NCI-H146 treated with DMSO at 0.1 percent for 48 hours (cell line): Measurements from ENCODE around the gene SUOX.
A peak's percentile ranks its signal among the peaks of the same experiment; 100 is the strongest.
"Not testable (repeated sequence)": the region's sequence is repeated elsewhere in the genome, so short reads cannot be mapped to it uniquely, and the experiment has no call there.

Experiments
- DNase-seq: peaks from one replicate; lab custom pipeline; 2025; ENCODE audit not compliant: unreplicated experiment; lab: John Stamatoyannopoulos, UW

SUOX gene

DNA sequence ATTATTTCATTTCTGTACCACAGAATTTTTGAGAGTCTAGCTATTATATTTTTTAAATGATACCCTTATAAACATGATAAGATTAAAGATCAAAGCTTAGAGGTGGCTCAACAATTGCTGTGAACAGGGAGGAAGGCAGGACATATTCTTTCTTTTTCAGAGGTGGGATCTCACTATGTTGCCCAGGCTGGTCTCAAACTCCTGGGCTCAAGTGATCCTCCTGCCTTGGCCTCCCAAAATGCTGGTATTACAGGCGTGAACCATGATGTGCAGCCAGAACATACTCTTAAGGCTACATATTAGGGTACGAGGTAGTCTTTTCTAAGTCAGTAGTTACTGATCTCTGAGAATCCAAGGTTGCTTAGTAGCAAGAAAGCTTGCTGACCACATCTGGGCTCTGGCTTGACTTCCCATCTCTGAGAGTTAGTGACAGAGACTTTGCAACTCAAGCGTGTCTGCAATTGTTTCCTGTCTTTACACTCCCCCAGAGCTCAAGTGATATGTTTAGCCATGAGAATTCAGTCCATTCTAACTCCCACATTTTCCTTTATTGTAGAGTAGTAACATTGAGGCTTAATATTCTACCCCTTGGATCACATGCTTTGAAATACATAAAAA is 14.6 kb upstream of the SUOX start:
- no peak for DNase-seq

DNA sequence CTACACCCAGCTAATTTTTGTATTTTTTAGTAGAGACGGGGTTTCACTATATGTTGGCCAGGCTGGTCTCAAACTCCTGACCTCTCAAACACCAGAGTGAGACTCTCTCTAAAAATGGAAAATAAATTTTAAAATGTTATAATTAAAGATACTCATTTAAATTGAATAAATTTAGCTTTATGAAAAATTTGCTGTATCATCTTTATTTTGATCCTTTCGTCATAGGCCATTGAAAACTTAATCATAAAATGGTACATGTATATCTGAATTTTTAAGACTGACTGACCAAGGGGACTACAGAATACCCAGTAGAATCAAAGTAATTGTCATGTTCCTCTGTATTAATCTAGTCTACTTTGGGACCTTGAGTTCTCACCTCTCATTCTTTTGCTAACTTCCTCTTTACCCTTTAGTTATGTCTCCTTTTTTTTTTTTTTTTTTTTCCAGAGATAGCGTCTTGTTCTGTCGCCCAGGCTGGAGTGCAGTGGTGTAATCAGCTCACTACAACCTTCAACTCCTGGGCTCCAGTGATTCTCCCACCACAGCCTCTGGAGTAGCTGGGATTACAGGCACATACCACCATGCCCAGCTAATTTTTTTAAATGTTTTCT is 13.7 kb upstream of the SUOX start:
- no peak for DNase-seq

DNA sequence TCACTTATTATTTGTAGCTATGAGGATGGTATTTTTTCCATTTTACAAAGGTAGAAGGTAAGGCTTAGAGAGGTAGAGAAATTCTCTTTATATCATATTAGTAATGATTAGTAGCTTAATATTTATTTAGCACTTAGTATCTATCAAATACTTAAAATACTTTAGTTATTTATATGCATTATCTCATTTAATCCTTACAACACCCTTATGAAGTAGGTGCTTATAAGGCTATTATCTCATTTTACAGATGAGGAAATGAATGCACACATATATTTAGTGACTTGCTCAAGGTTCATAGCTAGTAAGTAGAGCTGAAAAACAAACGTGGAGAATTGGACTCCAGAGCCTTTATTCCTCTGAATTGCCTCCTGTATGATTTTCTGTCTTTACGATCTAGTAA is 12.2 kb upstream of the SUOX start:
- no peak for DNase-seq

DNA sequence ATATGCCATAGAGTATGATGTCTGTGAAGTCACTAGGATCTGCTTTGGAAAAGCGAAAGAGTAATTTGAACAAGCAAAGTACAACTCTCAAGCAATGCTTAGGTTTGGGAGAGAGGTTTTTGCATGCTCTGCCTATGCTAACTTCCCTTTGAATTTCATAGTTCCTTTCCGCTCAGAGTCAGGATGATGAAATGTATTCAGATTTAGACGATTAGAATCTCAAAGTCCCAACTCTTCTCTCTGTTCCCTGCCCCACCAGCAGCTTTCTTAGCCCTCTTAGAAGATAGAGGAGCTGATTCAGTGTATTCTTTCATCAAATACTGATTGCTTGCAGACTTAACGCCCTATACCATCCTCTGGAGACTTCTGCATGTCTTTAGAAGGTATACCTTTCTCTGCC is 11.7 kb upstream of the SUOX start:
- DNase-seq: no peak

DNA sequence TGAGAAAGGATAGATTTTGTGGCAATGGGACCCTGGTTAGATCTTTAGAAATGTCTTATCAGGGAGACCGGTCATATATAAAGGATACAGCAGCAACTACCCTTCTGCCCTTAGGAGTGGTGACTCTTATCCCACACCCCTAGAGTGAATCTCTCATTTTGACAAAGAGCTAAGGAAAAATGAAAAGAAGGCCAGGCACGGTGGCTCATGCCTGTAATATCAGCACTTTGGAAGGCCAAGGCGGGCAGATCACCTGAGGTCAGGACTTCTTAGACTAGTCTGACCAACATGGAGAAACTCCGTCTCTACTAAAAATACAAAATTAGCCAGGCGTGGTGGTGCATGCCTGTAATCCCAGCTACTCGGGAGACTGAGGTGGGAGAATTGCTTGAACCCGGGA is 11.1 kb upstream of the SUOX start:
- not testable (repeated sequence) for DNase-seq

DNA sequence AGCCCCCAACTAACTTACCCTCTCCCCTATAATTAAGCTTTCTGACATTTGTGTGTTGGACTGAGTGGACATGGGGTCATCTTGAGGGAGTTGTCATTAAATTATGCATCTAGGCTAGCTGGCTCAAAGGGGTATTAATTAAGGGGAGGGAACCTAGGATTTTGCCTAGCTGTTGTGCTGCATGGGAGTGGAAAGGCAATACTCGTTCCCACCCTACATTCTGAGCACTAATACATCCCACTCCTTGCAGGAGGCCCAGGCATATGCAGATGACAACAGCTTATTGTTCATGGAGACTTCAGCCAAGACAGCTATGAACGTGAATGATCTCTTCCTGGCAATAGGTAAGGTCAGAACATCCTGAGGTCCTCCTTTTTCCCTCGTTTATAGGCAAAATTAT is 6.0 kb upstream of the SUOX start:
- DNase-seq: no peak

DNA sequence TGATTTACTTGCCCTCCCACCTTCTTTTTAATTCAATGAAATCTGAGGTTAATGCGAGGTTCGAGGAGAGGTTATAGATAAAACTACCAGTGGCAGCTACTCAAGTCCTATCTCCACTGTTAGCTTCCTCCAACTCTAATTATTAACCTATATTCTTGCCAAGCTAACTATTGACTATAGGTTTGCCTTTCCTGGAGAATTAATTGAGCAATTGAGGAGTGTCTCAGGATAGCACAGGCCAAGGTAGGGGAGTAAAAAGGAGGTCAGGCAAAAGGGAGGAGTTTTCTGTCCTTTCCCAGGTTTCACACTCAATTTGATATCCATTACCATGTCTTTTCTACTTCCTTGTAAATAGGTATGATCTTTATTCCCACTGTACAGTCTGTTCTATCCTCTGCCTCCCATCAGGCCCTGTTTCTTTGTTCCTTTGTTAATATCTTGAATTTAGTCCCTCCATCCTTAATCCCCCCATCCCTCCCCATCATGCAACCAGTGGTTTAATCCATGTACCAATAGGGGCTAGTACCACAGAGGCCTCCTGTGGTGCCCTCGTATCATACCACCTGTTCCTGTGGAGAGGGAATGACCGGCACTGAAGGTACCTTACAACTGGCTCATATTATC is 3.7 kb upstream of the SUOX start:
- DNase-seq: peak; percentile 10

DNA sequence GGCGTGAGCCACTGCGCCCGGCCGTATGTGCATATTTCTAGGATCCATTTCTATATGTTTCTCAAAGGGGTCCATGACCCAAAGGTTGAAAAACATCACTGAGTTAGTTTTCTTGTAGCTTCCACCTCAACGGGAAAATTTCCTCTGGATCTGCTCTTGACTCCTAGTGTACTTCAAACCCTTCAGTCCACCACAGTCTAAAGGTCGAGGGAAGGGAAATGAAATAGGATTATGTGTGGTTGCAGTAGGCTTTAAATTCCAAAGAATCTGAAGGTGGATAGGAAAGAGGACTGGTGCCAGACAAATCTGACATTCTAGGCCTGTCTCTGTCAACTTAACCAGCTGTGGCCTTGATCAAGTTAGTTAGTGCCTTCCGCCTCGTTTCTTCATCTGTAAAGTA is 1.7 kb upstream of the SUOX start:
- DNase-seq: no peak

DNA sequence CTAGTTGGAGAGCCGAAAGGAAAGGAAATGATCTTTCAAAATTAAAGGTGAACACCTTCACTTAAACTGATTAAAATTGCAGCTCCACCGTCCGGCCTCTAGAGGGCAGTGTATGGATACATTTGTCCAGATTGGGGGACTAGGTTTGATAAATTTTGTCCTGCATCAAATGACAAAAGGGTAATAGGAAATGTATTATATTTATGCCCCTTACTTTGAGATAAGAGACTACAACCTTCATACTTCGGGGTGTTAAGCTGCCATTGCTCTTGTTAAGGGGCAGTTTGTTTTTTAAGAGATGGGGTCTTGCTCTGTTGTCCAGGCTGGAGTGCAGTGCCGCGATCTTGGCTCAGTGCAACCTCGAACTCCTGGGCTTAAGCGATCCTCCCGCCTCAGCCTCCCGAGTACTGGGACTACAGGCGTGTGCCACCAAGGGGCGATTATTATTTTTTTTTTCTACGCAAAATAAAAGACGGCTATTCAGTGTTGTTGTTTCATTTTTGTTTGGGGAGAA is 818 bp upstream of the SUOX start:
- DNase-seq: peak; percentile 57

DNA sequence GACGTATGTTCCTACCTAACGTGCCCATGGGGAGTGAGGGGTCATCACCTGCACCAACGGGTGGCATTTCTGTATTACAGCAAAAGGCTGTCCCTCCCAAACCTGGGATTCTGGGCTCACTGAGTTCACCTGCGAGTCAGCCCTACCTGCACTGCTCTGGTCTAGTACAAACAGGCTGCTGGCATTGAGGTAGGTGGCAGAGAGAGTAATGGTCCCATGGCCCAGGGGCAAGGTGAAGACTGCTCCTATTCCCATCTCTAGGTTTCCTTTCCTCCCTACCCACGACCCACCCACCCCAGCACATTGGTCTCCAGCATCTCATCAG is 421 bp downstream of the SUOX start:
- no peak for DNase-seq

DNA sequence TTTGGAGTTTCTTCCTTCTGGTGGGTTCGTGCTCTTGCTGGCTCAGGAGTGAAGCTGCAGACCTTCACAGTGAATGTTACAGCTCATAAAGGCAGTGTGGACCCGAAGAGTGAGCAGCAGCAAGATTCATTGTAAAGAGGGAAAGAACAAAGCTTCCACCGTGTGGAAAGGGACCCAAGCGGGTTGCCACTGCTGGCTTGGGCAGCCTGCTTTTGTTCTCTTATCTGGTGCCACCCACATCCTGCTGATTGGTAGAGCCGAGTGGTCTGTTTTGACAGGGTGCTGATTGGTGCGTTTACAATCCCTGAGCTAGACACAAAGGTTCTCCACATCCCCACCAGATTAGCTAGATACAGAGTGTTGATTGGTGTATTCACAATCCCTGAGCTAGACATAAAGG is 2.4 kb downstream of the SUOX start:
- not testable (repeated sequence) for DNase-seq

DNA sequence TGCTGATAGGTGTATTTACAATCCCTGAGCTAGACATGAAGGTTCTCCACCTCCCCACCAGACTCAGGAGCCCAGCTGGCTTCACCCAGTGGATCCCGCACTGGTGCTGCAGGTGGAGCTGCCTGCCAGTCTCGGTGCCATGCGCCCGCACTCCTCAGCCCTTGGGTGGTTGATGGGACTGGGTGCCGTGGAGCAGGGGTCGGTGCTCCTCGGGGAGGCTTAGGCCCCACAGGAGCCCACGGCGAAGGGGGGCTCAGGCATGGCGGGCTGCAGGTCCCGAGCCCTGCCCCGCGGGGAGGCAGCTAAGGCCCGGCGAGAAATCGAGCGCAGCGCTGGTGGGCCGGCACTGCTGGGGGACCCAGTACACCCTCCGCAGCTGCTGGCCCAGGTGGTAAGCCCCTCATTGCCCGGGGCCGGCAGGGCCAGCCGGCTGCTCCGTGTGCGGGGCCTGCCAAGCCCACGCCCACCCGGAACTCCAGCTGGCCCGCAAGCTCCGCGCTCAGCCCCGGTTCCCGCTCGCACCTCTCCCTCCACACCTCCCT is 3.0 kb downstream of the SUOX start:
- DNase-seq: not testable (repeated sequence)

DNA sequence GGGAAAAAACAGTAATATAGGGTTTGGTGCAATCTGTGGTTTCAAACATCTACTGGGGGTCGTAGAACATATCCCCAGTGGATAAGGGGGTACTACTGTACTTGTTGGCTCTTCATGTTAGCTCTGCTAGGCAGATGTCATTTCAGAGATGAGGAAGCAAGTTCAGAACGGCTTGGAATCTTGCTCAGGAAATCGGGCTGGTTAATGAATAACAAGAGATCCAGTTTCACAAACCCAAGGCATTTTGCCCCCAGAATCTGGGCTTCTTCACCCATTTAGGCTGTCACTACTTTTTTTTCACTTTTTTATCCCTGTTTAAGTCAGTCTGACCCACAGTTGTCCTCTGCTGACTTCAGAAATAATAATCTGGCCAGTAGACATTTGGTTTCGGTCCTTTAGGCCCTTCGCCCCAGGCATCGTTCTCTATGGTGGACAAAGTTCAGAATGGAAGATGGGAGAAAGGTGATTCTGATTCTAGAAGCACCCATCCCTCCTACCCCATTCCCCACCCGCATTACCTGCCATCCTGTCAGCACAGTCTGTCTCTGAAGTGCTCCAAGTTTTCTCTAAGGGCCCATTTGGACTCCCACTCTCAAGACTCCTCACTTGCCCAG is 4.5 kb downstream of the SUOX start:
- DNase-seq: no peak

DNA sequence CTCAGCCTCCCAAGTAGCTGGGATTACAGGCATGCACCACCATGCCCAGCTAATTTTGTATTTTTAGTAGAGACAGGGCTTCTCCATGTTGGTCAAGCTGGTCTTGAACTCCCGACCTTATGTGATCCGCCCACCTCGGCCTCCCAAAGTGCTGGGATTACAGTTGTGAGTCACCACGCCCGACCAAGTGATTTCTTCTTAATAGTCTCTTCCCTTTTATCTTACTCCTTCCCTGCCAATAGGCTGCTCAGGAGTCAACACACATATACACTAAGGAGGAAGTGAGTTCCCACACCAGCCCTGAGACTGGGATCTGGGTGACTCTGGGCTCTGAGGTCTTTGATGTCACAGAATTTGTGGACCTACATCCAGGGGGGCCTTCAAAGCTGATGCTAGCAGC is 6.3 kb downstream of the SUOX start:
- not testable (repeated sequence) for DNase-seq

DNA sequence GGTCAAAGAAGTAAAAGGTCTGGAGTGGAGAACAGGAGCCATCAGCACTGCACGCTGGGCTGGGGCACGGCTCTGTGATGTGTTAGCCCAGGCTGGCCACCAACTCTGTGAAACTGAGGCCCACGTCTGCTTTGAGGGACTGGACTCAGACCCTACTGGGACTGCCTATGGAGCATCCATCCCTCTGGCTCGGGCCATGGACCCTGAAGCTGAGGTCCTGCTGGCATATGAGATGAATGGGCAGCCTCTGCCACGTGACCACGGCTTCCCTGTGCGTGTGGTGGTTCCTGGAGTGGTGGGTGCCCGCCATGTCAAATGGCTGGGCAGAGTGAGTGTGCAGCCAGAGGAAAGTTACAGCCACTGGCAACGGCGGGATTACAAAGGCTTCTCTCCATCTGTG is 7.1 kb downstream of the SUOX start:
- no peak for DNase-seq

DNA sequence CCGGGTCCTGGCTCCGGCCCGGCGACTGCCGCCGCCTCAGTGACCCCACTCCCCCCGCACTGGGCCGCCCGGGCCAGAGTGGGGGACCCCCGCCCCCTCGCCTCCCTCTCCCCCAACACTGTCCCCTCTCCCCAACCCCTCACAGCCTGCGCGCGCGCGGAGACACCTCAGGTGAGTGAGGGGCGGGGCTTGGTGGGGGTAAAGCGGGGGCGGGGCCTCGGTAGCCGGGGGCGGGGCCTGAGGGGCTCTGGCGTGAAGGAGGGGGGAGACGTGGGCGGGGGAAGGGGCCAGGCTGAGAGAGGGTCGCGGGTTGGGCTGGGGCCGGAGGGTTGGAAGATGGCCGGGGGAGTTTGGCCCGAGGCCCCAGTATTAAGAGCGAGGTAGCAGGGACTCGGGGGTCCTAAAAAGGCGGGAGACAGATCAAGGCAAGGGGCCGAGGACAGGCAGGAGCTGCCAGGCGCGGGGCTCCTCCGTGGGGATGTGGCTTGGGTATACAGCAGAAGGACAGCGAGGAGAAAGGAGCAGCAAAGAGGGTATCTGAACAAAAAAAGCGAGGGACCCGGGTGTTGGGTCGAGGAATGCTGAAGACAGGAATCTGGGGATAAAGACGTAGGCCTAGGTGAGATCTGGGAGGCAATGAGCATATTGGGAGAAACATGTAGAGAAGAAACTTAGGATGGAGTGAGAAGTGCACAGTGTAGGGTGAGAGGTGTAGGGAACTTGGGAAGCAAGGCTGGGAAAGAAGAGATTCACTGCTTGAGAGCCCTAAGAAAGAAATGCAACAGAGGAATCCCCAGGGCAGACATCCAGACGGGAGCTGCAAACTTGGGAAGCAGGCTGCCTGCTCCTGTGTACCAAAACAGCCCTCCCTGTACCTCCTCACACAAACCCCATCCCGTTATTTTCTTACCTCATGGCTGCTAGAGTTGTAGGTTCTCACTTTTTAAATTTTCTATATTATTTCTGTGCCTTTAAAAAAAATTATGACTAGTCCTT is 10.8 kb downstream of the SUOX start:
- DNase-seq: peak; percentile 71

DNA sequence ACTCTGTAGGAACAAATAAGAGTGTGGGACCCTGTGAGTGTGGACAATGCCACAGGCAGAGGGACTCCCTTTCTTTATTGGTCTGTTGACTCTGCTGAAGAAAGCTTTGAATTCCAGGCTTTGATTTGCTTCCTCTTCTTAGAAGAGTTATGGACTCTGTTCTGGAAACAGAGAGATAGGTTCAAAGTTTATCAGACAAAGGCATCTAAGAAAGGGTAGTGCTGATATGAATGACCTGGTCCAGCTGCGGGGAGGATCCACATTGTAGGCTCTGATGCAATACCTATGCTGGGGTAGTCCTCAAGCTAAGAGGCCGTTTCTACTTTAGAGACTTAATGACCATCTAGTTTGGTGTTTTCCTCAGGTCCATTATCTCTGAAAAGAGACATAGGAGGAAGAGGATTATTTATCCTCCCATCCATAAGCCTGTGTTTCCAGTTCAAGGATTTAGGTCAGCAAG is 13.1 kb downstream of the SUOX start:
- no peak for DNase-seq

DNA sequence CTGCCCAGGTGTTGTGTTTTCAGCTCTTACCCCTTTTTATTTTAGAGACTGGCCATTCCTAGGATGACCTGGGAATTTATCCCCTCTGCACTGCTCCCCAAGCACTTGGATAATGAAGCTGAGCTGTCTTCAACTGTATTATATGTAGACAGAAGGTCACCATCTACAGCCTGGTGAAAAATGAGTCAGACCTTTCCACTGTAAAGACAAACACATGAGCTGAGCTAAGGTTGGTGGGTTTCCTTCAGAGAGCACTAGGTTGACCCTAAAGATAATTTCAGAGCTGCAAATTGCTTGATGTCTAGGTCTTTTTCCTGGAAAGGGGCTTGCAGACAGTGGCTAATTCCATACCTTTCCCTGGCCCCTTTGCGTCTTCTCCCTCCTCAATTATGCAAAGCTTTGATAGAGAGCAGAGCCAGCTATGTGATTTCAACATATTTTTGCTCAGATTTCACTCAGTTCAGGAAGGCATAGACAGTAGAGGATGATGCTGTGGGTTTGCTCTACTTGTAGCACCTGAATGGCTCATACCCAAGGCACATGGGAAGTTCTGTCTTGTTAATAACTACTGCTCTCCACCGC is 14.5 kb downstream of the SUOX start:
- no peak for DNase-seq

DNA sequence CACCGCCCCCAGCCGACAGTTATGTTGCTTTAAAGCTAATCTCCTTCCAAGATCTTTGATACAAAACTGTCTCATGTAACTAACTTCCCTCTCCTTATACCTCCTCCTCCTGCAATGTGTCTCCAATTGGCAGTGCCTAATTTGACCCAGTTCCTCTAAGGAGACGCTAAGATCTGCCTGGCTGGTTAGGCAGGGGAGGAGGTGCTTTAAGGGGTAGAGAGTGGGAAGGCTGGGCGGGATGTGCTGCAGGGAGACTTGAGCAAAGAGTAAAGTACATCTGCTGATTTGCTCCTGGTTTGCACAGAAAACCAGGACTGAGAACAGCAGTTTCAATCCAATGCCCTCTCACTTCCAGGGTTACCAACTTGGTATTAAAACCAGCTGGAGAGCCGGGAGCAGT is 16.4 kb downstream of the SUOX start:
- DNase-seq: no peak

DNA sequence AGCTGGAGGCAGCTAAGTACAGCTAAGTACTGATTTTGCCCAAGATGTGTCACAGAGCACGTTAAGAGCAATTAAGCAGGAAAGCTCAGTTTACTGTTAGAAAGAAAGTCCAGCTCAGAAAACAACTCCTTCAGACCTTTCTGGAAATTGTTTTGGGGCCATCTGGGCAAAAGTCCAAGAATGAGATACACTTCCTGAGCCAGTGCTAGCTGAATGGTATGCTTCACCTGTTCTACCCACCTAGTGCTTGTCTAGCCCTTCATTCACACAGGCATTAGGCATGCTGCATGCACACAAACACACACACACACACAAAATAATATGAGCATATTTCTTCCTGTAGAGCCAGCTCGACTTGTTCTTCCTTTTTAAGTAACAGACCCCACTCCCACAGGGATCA is 17.1 kb downstream of the SUOX start:
- no peak for DNase-seq
